WTC11 (cell line): ENCODE measurements around the gene APH1B.

Experiments used
- RELA ChIP-seq: sonication (generic); formaldehyde crosslinking; IDR thresholded peaks from 2 replicates; pipeline ENCODE4 v1.8.1; 2022; ENCODE audit warnings: missing genetic modification reagents, mild to moderate bottlenecking, borderline replicate concordance
- TF ChIP-seq, protein P1 (sequence below): sonication (generic); formaldehyde crosslinking; IDR thresholded peaks from 2 replicates; pipeline ENCODE4 v1.8.0; 2022; ENCODE audit warnings: mild to moderate bottlenecking, missing genetic modification reagents
- TF ChIP-seq, protein P2 (sequence below): sonication (generic); formaldehyde crosslinking; IDR thresholded peaks from 2 replicates; pipeline ENCODE4 v1.8.1; 2022; ENCODE audit warnings: low read depth, missing genetic modification reagents, borderline replicate concordance

DNA sequence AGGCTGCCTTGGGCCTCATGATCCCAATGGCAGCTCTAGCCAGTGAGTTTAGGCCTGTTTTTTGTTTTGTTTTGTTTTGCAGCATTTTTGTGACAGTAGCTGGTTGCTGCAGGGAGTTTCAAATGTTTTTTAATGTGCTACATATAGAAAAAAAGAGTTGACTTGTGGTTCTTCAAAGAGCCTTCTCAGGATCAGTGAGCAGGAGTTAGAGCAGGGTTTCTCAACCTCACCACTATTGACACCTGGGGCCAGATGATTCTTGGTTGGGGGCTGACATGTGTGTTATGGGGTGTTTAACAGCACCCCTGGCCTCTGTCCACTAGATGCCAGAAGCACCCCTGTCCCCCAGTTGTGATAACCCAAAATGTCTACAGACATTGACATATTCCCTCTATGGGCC, 17.9 kb downstream of the APH1B start:
- TF ChIP-seq, protein P1, sequence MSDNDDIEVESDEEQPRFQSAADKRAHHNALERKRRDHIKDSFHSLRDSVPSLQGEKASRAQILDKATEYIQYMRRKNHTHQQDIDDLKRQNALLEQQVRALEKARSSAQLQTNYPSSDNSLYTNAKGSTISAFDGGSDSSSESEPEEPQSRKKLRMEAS (CRISPR knock-in tag), result no peak
- TF ChIP-seq RELA (CRISPR knock-in tag), result no peak
- TF ChIP-seq, protein P2, sequence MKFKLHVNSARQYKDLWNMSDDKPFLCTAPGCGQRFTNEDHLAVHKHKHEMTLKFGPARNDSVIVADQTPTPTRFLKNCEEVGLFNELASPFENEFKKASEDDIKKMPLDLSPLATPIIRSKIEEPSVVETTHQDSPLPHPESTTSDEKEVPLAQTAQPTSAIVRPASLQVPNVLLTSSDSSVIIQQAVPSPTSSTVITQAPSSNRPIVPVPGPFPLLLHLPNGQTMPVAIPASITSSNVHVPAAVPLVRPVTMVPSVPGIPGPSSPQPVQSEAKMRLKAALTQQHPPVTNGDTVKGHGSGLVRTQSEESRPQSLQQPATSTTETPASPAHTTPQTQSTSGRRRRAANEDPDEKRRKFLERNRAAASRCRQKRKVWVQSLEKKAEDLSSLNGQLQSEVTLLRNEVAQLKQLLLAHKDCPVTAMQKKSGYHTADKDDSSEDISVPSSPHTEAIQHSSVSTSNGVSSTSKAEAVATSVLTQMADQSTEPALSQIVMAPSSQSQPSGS (CRISPR knock-in tag), result no peak
